Measurements from ENCODE around the gene RDH13.

Gene RDH13

GRCh38 chr19:55091955-55092354, 29.0 kb upstream of the RDH13 start:
- no peak for DNase-seq (ENCODE audit: low read depth, low spot score)

- no peak for DNase-seq (ENCODE audit: low read depth, low spot score)
Measured at GRCh38 chr19:55091126-55091910, 28.4 kb upstream of the RDH13 start.

- no peak for DNase-seq (ENCODE audit: low read depth, low spot score)
Measured at GRCh38 chr19:55090564-55090963, 27.6 kb upstream of the RDH13 start.

GRCh38 chr19:55089342-55089944, 26.5 kb upstream of the RDH13 start:
- no peak for DNase-seq (ENCODE audit: low read depth, low spot score)

GRCh38 chr19:55088543-55089341, 25.8 kb upstream of the RDH13 start:
- no peak for DNase-seq (ENCODE audit: low read depth, low spot score)

DNA sequence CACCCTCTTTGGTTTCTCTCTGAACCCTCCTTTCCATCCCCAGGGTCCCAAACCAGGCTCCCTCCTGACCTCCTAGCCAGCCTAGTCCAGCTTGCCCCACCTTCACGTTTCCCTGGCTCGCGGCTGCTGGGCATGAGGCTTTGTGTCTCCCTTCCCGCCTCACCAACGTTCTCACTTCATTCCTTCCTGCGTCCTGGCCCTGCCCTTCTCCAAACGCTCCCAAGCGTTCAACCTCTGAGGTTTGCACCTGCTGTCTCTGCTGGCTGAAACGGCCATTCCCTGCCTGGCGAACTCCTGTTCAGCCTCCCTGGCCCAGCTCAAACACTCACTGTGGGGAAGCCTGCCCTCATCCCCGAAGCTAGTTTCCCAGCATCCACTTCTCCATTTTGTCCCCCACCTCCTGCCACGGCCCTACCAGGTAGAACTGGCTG, 25.1 kb upstream of the RDH13 start:
- DNase-seq (ENCODE audit: low read depth, low spot score), result no peak

- DNase-seq (ENCODE audit: low read depth, low spot score), result no peak
Measured at GRCh38 chr19:55087542-55087901, 24.6 kb upstream of the RDH13 start.

GRCh38 chr19:55086730-55087541, 24.0 kb upstream of the RDH13 start:
- peak; percentile 63 for DNase-seq (ENCODE audit: low read depth, low spot score)

GRCh38 chr19:55085923-55086715, 23.2 kb upstream of the RDH13 start:
- no peak for DNase-seq (ENCODE audit: low read depth, low spot score)

- DNase-seq (ENCODE audit: low read depth, low spot score), result no peak
Measured at GRCh38 chr19:55084416-55084815, 21.5 kb upstream of the RDH13 start.

GRCh38 chr19:55083004-55083850, 20.3 kb upstream of the RDH13 start:
- no peak for DNase-seq (ENCODE audit: low read depth, low spot score)

GRCh38 chr19:55082020-55082851, 19.3 kb upstream of the RDH13 start:
- DNase-seq (ENCODE audit: low read depth, low spot score), result no peak

DNA sequence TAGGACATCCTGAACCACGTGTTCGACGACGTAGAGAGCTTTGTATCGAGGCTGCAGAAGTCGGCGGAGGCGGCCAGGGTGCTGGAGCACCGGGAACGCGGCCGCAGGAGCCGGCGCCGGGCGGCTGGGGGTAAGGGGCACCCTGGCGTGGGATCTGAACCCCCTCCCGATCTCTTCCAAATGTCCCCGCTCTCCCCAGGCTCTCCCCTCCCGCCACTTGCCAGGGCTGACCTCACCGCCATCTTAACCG, 18.7 kb upstream of the RDH13 start:
- no peak for DNase-seq (ENCODE audit: low read depth, low spot score)

- no peak for DNase-seq (ENCODE audit: low read depth, low spot score)
Measured at GRCh38 chr19:55080968-55081769, 18.2 kb upstream of the RDH13 start.

- DNase-seq (ENCODE audit: low read depth, low spot score), result no peak
Measured at GRCh38 chr19:55080121-55080967, 17.4 kb upstream of the RDH13 start.

GRCh38 chr19:55079400-55080038, 16.6 kb upstream of the RDH13 start:
- DNase-seq (ENCODE audit: low read depth, low spot score), result no peak

- DNase-seq (ENCODE audit: low read depth, low spot score), result no peak
Measured at GRCh38 chr19:55078996-55079395, 16.0 kb upstream of the RDH13 start.

Data from brain pericyte (primary cell).